KBM-7 (cell line): ENCODE measurements around the gene NEUROD2.

Experiments used
- DNase-seq: peaks from one replicate; pipeline ENCODE4 v3.0.0-alpha.2; 2015
- in situ Hi-C: fragments of 300-500 bp; cut with MboI; formaldehyde crosslinking; loops from 2 replicates; pipeline ENCODE4 v1.14.3; 2020; ENCODE audit warnings: low sequenced_read_pairs, low pct_unique_long_range_greater_than_20kb, mixed read lengths

NEUROD2 gene

DNA sequence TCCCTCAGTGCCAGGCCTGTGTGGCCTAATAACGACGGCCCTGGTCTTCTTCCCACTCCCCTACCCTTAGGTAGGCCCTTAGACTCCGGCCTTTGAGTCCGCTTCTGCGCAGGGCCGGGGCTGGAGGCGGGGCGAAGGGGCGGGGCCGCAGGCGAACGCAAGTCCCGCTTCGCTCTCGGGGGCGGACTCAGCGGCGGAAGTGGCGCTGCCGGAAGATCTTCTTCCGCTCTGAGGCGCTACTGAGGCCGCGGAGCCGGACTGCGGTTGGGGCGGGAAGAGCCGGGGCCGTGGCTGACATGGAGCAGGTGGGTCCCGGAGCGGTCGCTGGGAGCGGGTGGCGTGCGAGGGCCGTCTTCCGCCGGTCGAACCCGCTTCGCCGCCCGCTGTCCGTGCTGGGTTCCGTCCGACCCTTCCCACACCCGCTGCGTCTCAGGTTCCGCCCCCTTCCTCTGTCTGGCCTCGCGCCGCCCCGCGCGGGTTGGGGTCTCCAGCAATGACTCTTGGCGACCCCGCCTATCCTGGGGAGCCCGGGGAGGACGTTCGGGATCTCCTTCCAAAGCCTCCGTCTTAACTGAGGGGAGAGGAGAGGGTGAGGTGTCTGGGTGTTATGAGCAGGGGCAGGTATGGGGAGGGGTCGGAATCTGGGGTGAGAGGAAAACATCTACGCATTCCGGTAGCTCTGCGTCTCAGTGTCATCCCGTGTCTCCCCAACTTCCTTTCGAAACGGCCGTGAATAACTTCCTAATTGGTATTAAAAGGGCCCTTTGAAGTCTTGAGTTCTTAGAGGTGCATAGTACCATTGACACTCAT, 29.4 kb upstream of the NEUROD2 start, which contains the start of gene STARD3:
TSS of gene STARD3 (plus strand) at position 218 of the 810 bp plus-strand sequence. CDS start 16,388 bp downstream, outside the sequence.
- in situ Hi-C loops, result no loop called here
- DNase-seq, result peak; percentile 84

DNA sequence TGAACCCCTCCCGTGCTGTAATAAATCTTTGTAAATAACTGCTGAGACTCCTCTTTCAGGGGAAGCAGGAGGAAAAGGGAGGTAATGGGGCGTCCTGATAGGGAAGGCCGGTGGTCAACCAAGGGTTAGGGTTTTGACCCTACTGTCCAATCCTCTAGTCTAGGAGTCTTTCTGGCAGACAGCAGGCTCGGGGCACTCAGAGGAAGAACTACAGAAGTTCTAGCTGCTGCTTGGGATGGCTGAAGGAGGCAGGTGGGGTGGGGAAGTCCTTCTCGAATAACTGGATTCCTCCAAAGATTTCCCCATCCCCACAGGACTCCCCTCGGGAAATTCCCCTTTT, 28.8 kb upstream of the NEUROD2 start:
- DNase-seq, result no peak
- in situ Hi-C loops, result no loop called here

DNA sequence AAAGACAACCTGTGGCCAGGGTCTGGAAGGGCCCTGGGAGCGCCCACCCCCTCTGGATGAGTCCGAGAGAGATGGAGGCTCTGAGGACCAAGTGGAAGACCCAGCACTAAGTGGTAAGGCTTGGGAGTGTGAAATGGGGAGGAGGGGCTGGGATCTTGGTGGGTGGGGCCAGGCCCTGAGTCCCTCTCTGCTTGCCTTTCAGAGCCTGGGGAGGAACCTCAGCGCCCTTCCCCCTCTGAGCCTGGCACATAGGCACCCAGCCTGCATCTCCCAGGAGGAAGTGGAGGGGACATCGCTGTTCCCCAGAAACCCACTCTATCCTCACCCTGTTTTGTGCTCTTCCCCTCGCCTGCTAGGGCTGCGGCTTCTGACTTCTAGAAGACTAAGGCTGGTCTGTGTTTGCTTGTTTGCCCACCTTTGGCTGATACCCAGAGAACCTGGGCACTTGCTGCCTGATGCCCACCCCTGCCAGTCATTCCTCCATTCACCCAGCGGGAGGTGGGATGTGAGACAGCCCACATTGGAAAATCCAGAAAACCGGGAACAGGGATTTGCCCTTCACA, 28.0 kb upstream of the NEUROD2 start:
- in situ Hi-C loops, result no loop called here
- no peak for DNase-seq

DNA sequence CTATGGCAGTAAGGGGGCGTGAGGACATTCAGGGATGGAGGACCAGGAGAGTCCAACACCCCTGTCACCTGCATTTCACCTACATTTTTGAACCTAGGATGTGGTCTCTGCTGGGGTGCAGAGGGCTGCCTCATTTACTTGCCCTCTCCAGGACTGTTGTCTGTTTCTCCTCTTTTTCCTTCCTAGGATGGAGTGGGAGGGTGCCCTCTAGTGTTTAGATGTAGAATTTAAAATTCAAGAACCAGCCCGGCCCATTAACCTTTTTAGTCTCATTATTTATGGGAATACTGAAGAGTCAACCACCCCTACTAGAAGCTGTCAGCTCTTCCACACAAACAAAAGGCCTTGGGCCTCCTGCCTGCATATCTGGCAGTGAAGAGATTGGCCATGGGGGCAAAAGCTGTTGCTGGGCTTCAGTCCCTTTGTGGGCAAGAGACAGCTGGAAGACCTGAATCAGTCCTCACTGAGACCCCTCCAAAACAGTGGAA, 26.7 kb upstream of the NEUROD2 start:
- peak; percentile 62 for DNase-seq
- in situ Hi-C loops, result no loop called here

DNA sequence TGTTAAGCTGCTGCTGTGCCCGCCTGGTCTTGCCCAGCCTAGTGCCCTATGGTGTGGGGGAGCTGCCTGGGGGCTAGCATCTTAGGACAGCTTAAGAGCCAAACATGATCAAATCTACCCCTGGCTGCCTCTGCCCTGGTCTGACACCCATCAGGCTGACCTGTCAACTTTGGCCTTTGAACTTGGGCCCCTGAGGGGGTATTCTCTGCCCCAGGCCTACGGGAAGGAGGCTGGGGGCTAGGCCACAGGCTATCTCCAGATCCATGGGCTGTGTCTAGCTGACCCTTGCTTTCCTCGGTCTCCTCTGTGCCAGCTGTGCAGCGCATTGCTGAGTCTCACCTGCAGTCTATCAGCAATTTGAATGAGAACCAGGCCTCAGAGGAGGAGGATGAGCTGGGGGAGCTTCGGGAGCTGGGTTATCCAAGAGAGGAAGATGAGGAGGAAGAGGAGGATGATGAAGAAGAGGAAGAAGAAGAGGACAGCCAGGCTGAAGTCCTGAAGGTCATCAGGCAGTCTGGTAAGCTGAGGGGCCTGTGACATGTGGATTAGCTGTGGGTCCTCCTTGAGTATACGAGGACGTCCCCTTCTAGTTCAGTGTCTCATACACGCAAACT, 26.0 kb upstream of the NEUROD2 start:
- DNase-seq, result no peak
- in situ Hi-C loops, result no loop called here

DNA sequence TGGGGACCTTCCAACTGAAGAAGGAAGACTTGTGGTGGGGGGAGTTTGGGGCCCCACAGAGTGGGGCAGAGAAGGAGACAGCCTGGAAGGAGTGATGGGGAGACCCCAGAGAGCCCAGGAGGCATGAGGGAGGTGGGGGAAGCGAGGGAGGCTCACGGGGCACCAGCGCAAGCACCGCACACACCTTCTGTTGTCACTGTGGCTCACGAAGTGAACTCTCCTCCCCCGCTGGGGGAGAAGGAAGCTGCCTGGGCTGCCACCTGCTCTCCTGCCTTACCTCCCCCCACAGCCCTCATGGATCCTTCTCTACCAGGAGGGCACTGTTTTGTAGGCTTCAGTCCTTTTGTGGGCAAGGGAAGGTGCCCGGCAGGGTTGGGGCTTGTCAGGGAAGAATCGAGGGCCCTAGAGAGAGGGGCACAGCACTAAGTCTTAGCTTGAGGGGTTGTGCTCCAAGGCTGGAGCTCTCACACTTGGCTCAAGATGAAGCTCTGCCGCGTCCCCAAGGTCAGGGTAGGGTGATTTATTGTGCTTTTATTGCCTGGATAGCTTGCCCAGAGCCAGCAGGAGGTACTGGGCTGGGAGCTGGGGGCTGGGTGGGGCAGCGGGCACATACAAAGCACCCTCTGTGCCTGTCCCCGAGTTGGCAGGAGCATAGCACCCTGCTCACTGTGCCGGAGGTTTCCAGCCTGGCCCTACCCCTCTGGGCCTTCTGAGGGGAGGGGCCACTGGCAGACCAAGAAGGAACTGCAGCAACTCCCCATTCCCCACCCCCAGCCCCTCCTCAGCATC, 24.6 kb upstream of the NEUROD2 start:
- in situ Hi-C loops, result no loop called here

DNA sequence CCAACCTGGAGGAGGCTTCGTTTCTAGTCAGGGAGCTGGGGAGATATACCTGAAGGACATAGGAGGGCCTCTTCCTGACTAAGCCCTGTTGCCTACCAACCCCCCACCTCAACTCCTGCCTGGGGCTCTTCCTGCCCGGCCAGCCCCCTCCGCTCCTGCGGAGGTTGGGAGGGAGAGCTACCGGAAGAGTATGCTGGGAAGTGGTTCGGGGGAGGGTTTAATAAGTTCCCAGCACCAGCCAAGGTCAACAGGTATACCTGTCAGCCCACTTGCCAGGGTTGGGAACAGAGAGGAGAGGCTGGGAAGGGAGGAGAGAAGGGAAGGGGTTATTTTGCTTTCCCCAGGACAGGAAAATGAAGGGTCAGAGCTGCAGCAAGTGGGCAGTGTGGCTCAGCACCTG, 23.7 kb upstream of the NEUROD2 start:
- in situ Hi-C loops, result no loop called here
- no peak for DNase-seq

More for the DNA sequence above, 24.6 kb upstream of the NEUROD2 start:
- DNase-seq, result no peak

DNA sequence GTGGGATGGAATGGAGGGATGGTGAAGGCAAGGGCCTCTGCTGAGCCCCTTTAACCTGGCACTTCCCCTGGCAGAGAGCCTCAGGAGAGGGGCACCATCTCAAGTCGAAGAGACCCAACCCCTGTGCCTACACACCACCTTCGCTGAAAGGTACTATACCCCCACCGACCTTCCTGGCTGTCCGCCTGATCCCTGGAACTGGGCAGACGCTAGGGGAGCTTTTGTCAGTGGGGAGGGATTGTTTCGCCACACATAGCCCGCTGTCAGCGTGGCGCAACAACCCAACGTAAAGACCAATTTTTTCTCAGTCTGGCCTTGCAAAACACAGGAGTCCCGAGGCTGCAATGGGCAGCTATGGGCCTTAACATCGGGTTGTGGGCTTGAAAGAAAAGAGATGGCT, 22.2 kb upstream of the NEUROD2 start:
- in situ Hi-C loops, result no loop called here
- DNase-seq, result no peak

DNA sequence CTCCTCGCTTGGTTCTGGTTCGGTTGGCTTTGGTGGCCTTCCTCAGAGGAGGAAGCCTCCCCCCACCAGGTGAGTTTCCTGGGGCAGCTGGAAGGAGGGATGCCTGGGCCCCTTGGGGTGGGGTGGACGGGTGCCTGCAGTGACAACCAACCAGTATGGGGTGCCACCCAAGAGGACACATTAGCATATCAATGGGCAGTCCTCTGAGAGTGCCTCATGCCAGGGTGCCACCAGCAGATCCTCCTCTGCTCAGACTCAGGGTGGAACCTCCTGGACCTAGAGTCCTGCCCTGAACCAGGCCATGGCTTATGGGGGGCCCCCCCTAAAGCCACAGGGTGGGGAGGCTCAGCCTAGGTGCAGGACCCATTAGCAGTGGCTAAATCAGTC, 21.8 kb upstream of the NEUROD2 start:
- no peak for DNase-seq
- in situ Hi-C loops, result no loop called here

DNA sequence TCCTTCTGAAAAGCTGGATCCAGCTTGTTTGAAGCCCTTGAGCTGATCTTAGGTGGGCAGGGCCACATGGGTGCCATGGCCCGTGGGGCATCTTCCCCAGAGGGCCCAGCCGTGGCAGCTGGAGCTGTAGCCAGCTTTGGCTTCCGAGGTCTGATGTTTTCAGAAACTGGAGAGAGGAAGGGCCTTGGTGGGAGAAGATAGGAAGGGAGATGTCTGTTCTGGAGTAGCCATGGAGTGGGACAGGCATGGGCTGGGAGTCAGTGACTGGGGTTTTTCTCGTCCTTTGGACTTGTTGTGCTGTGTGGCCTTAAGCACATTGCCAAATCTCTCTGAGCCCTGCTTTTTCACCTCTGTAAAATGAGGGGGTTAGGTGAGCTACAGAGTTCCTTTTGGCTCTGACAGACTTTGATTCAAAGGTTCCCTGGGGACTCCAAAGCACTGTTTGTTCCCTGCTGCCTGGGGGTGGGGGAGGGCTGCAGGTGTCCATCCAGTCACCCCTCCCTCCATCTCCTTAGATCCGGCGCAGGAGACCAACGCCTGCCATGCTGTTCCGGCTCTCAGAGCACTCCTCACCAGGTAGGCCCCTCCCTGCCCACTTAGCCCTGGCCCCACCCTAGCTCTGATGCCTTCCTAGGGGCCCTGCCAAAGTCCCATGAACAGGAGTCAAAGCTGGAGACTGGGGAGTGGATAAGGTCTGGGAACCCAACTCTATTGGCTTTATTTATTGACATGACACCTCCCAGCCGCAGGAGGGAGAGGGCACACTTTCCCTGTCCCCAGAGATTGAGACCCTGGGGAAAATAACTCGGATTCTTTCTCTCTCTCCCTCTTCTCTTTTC, 21.2 kb upstream of the NEUROD2 start:
- in situ Hi-C loops, result no loop called here
- DNase-seq, result no peak

DNA sequence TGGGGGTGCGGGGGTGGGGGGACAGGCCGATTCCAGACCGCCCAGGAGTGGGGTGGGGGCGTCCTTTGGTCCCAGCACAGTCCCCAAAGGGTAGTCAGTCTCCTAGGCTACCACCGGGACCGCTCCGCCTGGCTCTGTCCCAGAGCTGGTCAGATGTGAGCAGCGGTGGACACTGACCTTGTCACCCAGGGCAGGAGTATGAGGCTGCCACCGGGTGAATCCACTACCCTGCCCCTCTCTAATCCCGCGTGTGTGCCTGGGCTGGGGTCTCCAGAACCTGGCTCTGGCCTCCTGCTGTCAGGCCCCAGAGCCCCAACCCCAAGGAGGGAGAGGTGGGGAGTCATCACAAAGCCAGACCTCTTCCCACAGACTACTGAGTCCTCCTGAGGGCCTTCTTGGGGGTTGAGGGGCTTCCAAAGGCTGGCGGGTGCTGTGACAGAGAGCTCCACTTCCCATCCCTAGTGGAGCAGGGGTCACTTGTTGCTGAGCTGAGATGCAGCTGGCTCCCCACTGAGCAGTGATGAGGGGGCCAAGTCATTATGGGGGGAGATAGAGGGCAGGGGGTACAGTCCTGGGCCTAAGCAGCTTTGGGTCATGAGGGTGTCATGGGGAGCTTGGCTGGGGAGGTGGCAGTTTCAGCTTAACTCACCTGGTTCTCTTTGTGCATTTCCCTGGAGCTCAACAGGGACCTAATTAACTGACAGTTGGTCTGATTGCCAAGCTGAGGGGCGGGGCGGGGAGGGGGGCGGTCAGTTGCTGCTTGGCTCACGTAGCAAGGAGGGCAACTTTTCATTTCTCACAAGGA, 20.2 kb upstream of the NEUROD2 start:
- in situ Hi-C loops, result no loop called here
- no peak for DNase-seq

DNA sequence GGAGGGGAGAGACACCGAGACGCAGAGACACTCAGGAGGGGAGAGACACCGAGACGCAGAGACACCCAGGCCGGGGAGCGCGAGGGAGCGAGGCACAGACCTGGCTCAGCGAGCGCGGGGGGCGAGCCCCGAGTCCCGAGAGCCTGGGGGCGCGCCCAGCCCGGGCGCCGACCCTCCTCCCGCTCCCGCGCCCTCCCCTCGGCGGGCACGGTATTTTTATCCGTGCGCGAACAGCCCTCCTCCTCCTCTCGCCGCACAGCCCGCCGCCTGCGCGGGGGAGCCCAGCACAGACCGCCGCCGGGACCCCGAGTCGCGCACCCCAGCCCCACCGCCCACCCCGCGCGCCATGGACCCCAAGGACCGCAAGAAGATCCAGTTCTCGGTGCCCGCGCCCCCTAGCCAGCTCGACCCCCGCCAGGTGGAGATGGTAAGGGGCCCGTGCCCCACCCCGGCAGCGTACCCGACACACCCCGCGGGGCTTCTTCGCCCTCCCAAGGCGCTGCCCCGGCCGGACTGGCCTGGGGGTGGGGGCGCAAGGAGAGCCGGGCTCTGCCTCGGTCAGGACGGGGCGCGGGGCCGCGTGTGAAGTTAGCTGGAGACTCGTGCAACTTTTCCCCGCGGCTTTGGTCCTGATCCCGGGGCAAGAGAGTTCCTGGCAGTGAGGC, 19.5 kb upstream of the NEUROD2 start:
- in situ Hi-C loops, result no loop called here
- no peak for DNase-seq

DNA sequence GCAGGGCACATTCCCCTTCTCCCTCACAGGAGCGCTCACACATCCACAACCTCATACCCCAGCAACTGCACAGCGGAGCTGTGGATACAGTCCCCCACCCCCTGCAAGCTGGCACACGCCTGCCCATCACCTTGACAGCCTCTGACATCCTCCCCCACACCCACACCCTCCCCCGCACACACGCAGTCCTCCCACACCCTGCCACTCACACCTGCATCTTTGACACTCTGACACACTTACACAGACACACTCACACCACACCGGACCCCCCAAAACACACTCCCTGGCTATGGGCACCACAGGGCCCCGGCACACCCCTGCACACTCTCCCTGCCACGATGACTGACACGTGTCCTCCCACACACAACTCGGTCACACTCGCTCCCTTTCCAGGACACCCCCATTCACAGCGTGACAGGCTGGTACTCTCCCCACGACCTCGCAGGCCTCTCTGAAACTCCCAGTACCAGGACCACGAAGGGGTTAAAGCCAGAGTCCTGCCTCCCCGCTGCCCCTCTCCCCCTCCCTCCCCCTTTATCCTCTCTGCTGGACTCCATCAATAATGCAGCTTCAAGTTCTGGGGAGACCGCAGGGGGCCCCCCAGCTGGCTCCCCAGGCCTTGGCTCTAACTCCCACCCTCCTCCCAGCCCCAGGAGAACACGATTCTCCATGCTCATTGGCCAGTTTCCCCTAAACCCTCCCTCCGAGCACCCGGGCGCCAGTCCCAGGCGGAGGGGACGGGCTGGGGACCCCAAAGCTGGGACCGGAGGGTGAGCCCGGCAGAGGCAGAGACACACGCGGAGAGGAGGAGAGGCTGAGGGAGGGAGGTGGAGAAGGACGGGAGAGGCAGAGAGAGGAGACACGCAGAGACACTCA, 18.7 kb upstream of the NEUROD2 start, which contains the start of gene PPP1R1B:
TSS of gene PPP1R1B (plus strand) at position 782 of the 876 bp plus-strand sequence. CDS start 441 bp downstream, outside the sequence.
- in situ Hi-C loops, result no loop called here
- DNase-seq, result no peak

DNA sequence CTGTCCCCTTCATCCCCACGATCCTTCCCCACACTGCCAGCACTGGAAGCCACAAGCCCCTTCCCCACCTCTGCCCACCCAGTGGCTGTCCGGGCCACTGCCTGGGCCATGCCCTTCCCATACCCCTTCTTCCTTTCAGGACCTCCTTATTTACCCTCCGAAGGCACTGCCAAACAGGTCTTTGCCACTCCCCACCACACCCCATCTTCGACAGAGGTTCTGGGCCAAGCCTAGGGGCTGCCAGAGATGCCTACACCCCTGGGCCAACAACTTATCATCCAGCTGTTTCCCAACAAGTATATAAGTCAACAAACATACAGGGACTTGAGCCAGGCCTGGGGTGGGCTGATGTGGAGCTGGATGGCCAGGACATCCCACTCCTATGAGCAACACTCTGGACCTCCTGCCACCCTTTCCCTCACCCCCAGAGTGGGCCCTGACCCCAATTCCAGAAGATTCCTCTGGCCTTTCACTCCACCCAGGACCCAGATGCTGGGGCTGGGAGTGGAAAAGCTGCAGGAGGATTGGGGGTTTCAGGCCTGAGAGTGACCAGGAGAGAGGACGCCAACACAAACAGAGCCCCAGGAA, 17.6 kb upstream of the NEUROD2 start:
- no peak for DNase-seq
- in situ Hi-C loops, result no loop called here

DNA sequence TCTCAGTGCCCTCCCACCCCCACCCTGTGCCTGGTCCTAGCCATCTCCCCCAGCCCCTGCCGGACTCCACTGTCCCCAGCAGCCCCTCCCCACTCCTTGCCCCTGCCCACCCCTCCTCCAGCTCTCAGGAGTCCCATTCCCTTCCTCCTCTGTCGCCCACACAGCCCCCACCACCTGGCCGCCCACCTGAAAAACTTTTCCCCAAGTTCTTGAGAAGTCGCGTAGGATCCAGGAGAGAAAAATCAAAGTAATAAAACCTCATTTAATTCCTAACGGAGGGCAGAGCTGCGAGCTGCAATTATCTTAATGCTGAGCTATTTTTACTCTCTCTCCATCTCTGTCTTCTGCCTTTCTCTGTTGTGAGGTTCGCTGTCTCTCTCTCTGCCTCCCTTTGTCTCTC, 16.6 kb upstream of the NEUROD2 start:
- DNase-seq, result no peak
- in situ Hi-C loops, result no loop called here

DNA sequence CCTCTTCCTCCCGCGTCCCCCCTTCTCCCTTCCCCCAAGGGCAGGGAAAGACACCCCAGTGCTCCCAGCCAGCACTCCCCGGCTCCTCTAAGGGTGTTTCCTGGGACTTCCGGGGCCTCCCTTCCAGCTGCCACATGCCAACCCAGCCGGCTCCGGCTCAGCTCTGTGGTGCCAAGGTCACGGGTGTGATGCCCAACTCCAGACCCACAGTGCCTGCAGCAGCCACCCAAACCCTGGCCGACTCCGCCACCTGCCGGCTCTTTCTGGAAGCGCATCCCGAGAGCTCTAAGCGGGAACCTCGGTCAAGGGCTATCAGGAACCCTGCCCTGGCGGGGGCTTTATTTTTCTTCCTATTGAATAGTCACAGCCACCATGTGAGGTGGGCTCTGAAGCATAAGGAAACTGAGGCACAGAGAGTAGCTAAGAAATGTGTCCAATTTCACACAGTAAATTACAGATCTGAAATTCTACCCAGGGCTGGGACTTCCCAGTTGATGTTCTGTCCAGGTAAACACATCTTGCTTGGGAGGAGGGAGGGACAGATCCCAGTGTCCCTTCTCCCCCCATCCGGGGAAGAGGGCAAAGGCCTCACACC, 15.7 kb upstream of the NEUROD2 start:
- in situ Hi-C loops, result no loop called here
- peak; percentile 82 for DNase-seq
